ENCODE data around the gene PIH1D2. TPM values are rescaled to one million over a fixed set of nuclear protein-coding genes. Genes with fewer than 3 reads are reported as not detected.
"Not testable (repeated sequence)": the region's sequence is repeated elsewhere in the genome, so short reads cannot be mapped to it uniquely, and the experiment has no call there.

Gene PIH1D2
- total and polyA plus RNA-seq, 8 donors, result 0.55 to 12.5 (median 3.1) TPM; not detected in 2

GRCh38 chr11:112033902-112034301, 39.9 kb downstream of the PIH1D2 start:
- peaks cover 35 to 94% (median 92%) of the 10 kb centered on the region in 4 donors for H3K36me3 ChIP-seq
- no peaks in the 10 kb centered on the region for H3K9me3 ChIP-seq
- no peaks in the 10 kb centered on the region for H3K27me3 ChIP-seq
- H3K4me1 ChIP-seq, result no peaks in the 10 kb centered on the region
- 96 to 99% (median 96%) methylated on average over 3 of the region's 3 CpGs for WGBS, 5 donors
- H3K27ac ChIP-seq, result no peak overlapping the region
- no peak for TF ChIP-seq EP300 (IDR thresholded peaks at IDR 0.05)
- no peak for TF ChIP-seq POLR2A (IDR thresholded peaks at IDR 0.05)
- no peak for TF ChIP-seq CTCF (IDR thresholded peaks at IDR 0.05)
- TF ChIP-seq POLR2AphosphoS5 (IDR thresholded peaks at IDR 0.05), result no peak
- no peak overlapping the region for H3K4me3 ChIP-seq
- intact Hi-C loops (cut with DNase I; ENCODE audit: low total_unique reads), result no loop called here
- DNase-seq, result no peak

GRCh38 chr11:112029460-112029859, 44.4 kb downstream of the PIH1D2 start:
- 92 to 96% (median 93%) methylated on average over 2 of the region's 2 CpGs for WGBS, 5 donors
- H3K27ac ChIP-seq, result no peak overlapping the region
- intact Hi-C loops (cut with DNase I; ENCODE audit: low total_unique reads), result no loop called here
- H3K4me1 ChIP-seq, result peaks cover 1 to 14% (median 8%) of the 10 kb centered on the region in 4 donors
- H3K36me3 ChIP-seq, result peaks cover 26 to 67% (median 65%) of the 10 kb centered on the region in 4 donors
- no peaks in the 10 kb centered on the region for H3K9me3 ChIP-seq
- H3K4me3 ChIP-seq, result no peak overlapping the region
- TF ChIP-seq CTCF (IDR thresholded peaks at IDR 0.05), result no peak
- TF ChIP-seq EP300 (IDR thresholded peaks at IDR 0.05), result no peak
- TF ChIP-seq POLR2A (IDR thresholded peaks at IDR 0.05), result no peak
- TF ChIP-seq POLR2AphosphoS5 (IDR thresholded peaks at IDR 0.05), result no peak
- no peaks in the 10 kb centered on the region for H3K27me3 ChIP-seq
- no peak for DNase-seq

- H3K9me3 ChIP-seq; DNase-seq; H3K27ac ChIP-seq; H3K4me3 ChIP-seq; H3K27me3 ChIP-seq; intact Hi-C loops (cut with DNase I; ENCODE audit: low total_unique reads): not testable (repeated sequence)
- 93 to 98% (median 95%) methylated on average over 8 to 36 of the region's 49 CpGs for WGBS, 5 donors
- Histone ChIP-seq H3K4me1 (peaks cover 10 to 37% (median 22%) of the 10 kb centered on the region in 4 donors), H3K36me3 (peaks cover 19 to 42% (median 41%) of the 10 kb centered on the region in 4 donors)
These were observed 46.9 kb downstream of the PIH1D2 start for GRCh38 chr11:112026784-112027410.

- 0% methylated on average over 3 to 8 of the region's 8 CpGs for WGBS, 5 donors
- no peak for DNase-seq
- no peak for TF ChIP-seq EP300 (IDR thresholded peaks at IDR 0.05)
- TF ChIP-seq POLR2AphosphoS5 (IDR thresholded peaks at IDR 0.05), result no peak
- no peak for TF ChIP-seq POLR2A (IDR thresholded peaks at IDR 0.05)
- TF ChIP-seq CTCF (IDR thresholded peaks at IDR 0.05), result no peak
- Histone ChIP-seq H3K4me1 (peaks cover 10 to 37% (median 22%) of the 10 kb centered on the region in 4 donors), H3K36me3 (peaks cover 19 to 41% (median 37%) of the 10 kb centered on the region in 4 donors), H3K27me3 (no peaks in the 10 kb centered on the region), H3K27ac (peak overlapping the region; percentile 82 to 96 (median 93)), H3K4me3 (peak overlapping the region; percentile 76 to 94 (median 83)), H3K9me3 (no peaks in the 10 kb centered on the region)
- intact Hi-C loops (cut with DNase I; ENCODE audit: low total_unique reads), result no loop called here
These were observed 48.1 kb downstream of the PIH1D2 start for GRCh38 chr11:112025707-112026106.

Measured in stomach (tissue), 9 donors.